T-helper 17 cell (primary cell): ENCODE data around the gene STAT3. TPM values are rescaled to one million over a fixed set of nuclear protein-coding genes. Genes with fewer than 3 reads are reported as not detected.

Experiments used
- ATAC-seq: fragments of 150-1000 bp; cut with Tn5 transposase; 2 replicates; pipeline ENCODE4 v1.10.0; 2021; ENCODE audit warnings: mild to moderate bottlenecking, moderate library complexity
- DNase-seq, 3 donors: peaks; one replicate each; pipeline versions ENCODE4 v3.0.0 to v3.0.0-alpha.2; 2020 to 2021
- H3K9me3 ChIP-seq: one replicate; pipeline ENCODE4 v1.7.0; 2013; ENCODE audit warnings: low read length, mild to moderate bottlenecking; ENCODE audit not compliant: control insufficient read depth, poor library complexity, severe bottlenecking
- H3K27ac Mint-ChIP-seq: one replicate; pipeline ENCODE4 v1.8.0; 2022; ENCODE audit warnings: mild to moderate bottlenecking, moderate library complexity, mixed read lengths
- H3K27me3 Mint-ChIP-seq: one replicate; pipeline ENCODE4 v1.8.0; 2022; ENCODE audit warnings: mixed read lengths
- H3K36me3 Mint-ChIP-seq: one replicate; pipeline ENCODE4 v1.8.0; 2022; ENCODE audit warnings: low read depth, mixed read lengths
- H3K4me1 Mint-ChIP-seq: one replicate; pipeline ENCODE4 v1.8.0; 2022; ENCODE audit warnings: mild to moderate bottlenecking, mixed read lengths
- H3K4me3 Mint-ChIP-seq: one replicate; pipeline ENCODE4 v1.8.0; 2022; ENCODE audit warnings: mild to moderate bottlenecking, moderate library complexity, mixed read lengths
- total RNA-seq, 4 donors: library from RNA in 2 of 4; stranded (reverse) in 2 of 4; gene quantifications; one replicate each; pipeline ENCODE4 v1.2.3 and lab custom pipeline; 2022 to 2026

Gene STAT3
- total RNA-seq, 2 donors from 2014 or later, result 203 to 221 TPM

DNA sequence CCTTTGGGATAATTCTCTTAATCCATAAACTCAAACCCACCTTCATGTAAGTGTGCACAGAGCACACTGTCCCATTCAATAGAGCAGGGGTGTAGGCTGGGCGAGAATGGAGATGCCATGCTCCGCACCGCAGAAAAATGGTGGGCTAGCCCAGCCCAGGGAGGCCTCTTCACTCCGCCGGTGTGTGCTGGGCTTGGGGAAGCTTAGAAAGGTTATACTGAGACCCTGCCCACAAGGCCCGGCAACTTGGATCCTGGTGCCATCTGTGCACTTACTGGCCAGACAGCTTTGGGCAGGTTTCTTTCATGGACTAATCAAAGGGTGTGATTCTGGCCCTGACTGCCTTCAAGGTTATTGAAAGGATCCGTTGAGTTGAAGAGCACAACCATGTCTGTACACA, 103.7 kb downstream of the STAT3 start:
- no peak for DNase-seq
- peak overlapping the region; percentile 67 for H3K27ac Mint-ChIP-seq

DNA sequence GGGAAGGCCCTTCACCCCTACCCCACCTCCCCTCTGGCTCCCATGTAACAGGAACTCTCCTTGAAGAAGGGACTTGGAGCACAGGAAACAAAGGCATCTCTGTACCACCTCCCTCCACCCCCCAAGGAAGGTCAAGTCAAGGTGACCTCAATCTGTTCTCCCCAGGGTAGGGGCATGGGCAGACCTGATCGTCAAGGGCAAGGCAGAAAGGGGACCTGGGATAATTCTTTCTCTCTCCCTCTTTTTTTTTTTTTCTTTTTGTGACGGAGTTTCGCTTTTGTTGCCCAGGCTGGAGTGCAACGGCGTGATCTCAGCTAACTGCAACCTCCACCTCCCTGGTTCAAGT, 104.2 kb downstream of the STAT3 start:
- no peak overlapping the region for H3K4me3 Mint-ChIP-seq
- no peak for DNase-seq
- peaks cover 21% of the 10 kb centered on the region for H3K4me1 Mint-ChIP-seq
- peak overlapping the region; percentile 67 for H3K27ac Mint-ChIP-seq
- H3K9me3 ChIP-seq, result no peaks in the 10 kb centered on the region
- H3K27me3 Mint-ChIP-seq, result no peaks in the 10 kb centered on the region
- no peak for ATAC-seq
- no peaks in the 10 kb centered on the region for H3K36me3 Mint-ChIP-seq

More for the DNA sequence above, 103.7 kb downstream of the STAT3 start:
- ATAC-seq, result no peak
- no peak overlapping the region for H3K4me3 Mint-ChIP-seq
- H3K27me3 Mint-ChIP-seq, result no peaks in the 10 kb centered on the region
- no peaks in the 10 kb centered on the region for H3K36me3 Mint-ChIP-seq
- peaks cover 25% of the 10 kb centered on the region for H3K4me1 Mint-ChIP-seq
- no peaks in the 10 kb centered on the region for H3K9me3 ChIP-seq

DNA sequence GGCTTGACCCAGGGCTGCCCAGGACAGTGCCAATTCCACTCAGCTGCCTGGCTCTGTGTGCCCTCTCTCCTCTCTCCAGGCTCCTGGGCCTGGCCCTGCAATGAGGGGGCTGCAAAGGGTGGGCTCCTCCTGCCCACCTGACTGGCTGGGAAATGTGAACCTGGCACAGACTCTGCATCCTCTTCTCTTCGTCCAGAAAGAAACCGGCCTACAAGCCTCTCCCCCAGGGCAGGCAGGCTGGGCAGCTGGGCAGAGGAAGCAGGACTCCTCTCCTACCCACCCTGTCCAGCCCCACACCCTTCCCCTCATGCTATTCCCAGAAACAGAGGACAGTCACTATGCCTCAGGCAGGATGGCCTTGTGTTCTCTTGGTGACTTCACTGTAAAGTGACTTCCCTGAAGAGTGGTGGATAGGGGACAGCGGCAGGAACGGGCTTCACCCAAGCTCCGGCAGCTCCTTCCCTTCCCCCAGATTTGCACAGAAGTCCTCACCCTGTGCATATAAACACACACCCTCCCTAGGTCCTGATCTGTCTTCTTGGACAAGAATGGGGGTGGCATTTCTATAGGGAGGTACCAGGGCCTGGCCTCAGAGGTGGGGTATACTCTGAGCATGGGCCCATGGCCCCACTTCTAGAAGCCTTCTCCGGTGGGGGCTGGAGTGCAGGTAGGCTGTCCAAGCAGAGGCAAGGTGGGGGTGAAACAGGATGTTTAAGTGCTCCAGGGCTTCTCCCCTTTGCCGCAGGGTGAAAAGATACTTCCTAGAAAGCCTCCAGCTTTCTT, 104.8 kb downstream of the STAT3 start:
- Mint-ChIP-seq H3K27me3 (no peaks in the 10 kb centered on the region), H3K36me3 (no peaks in the 10 kb centered on the region), H3K4me1 (peaks cover 19% of the 10 kb centered on the region), H3K4me3 (no peak overlapping the region), H3K27ac (peak overlapping the region; percentile 29)
- ATAC-seq (no peak), DNase-seq (no peak)
- no peaks in the 10 kb centered on the region for H3K9me3 ChIP-seq

DNA sequence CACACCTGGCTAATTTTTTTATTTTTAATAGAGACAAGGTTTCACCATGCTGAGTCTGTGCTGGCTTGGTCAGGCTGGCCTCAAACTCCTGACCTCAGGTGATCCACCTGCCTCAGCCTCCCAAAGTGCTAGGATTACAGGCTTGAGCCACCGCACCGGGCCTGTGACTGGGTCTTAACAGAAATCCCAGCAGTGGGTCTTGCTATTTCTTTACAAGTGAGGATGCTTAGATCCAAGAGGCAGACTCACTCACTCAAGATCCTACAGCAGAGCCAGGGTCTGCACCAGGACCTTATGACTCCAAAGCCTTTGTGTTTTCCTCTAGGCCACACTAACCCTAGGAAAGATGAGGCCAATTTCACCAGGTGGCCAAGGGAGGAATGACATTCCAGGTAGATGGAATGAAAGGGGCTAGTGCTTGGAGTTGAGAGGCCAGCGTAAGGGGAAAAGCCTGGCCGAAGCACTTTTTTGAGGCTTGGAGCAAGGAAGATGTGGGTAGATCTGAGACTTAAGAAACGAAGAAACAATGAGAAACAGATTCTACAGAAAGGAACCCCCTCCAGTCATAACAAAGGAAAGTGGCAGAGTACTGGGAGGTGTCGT, 105.7 kb downstream of the STAT3 start:
- H3K9me3 ChIP-seq, result no peaks in the 10 kb centered on the region
- Mint-ChIP-seq H3K27me3 (no peaks in the 10 kb centered on the region), H3K27ac (no peak overlapping the region), H3K4me1 (peaks cover 20% of the 10 kb centered on the region), H3K36me3 (no peaks in the 10 kb centered on the region), H3K4me3 (no peak overlapping the region)
- no peak for ATAC-seq
- no peak for DNase-seq

DNA sequence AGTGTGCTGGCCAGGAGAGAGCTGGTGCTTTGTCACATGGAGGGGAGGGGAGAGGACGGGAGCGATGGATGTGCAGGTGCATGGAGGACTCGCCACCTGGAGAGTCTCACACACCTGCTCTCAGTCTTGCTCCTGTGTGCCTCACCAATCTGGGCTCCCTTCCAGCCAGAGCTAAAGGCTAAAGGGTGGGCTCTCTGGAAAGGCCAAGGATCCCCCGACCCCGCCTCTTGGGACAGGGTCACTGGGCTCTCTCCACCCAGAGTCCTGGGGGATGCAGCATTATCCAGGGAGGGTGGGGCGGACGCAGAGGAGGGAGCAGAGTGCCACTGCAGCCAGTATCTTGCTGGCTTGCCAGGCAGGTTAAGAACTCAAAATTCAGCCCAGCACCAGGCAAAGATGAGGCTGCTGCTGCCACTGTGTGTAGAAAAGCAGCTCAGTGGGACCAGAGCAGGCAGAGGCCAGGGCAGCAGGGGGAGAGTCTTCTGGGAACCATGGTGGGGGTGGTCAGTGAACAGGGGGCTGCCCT, 106.6 kb downstream of the STAT3 start:
- ATAC-seq (no peak), DNase-seq (no peak)
- no peak overlapping the region for H3K4me3 Mint-ChIP-seq
- peaks cover 18% of the 10 kb centered on the region for H3K4me1 Mint-ChIP-seq
- H3K27me3 Mint-ChIP-seq, result no peaks in the 10 kb centered on the region
- H3K9me3 ChIP-seq, result no peaks in the 10 kb centered on the region
- no peaks in the 10 kb centered on the region for H3K36me3 Mint-ChIP-seq
- H3K27ac Mint-ChIP-seq, result no peak overlapping the region

DNA sequence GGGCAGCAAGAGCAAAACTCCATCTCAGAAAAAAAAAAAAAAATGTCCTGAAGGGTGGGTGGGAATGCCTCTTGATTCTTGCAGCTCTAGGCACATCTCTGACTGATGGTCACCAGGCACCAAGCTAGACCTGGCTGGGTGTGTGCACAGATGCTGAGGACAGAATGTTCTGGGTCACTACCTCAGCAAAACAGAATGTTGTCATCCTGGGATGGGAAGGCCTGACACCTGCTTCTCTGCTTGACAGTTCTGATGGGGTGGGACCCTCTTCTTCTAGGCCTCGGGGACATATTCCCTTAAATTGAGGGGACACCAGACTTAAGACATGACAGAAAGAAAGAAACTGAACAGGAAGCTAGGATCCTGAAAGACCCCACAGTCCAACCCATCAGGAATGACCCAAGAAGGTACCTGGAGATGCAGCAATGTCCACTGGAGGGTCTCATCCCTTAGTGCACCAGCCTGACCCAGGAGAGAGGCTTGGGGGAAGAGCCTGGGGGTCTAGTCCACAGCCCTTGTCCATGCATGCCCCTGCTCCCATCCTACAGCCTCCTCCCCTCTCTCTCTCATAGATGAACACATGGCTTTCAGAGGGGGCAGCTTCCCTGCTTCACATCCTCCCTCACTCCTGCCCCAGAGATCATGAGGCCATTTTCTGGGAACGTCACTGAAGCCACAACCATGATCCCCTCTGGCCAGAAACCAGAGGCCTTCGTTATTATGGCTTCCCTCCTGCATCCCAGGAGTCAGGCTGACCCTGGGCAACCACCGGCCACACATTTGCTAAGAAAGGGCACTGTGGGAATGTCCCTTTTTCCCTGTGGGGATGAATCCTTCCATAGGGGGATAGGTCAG, 108.2 kb downstream of the STAT3 start:
- Mint-ChIP-seq H3K36me3 (peaks cover 4% of the 10 kb centered on the region), H3K27me3 (no peaks in the 10 kb centered on the region), H3K27ac (peak overlapping the region; percentile 47), H3K4me3 (no peak overlapping the region), H3K4me1 (peaks cover 19% of the 10 kb centered on the region)
- ATAC-seq (no peak), DNase-seq (no peak)
- no peaks in the 10 kb centered on the region for H3K9me3 ChIP-seq

DNA sequence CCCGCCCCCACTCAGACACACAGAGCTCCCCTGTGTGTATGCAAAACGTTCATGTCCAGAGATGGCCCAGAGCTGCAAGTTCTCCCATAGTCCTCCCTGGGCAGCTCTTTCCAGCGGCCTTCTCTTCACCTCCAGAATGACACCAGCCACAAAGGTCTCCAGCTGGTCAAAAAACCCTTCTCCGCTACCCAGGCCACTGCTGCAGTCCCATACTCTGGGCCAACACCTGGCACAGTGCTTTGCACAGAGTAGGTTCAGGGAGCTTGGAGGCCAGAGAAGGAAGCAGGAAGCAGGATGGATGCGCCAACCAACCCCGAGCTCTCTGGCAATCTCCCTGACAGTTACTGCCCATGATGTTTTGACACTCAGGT, 110.9 kb downstream of the STAT3 start:
- peaks cover 34% of the 10 kb centered on the region for H3K4me1 Mint-ChIP-seq
- no peaks in the 10 kb centered on the region for H3K27me3 Mint-ChIP-seq
- DNase-seq, result no peak
- peak overlapping the region; percentile 86 for H3K4me3 Mint-ChIP-seq
- H3K36me3 Mint-ChIP-seq, result peaks cover 4% of the 10 kb centered on the region
- no peak for ATAC-seq
- no peaks in the 10 kb centered on the region for H3K9me3 ChIP-seq
- H3K27ac Mint-ChIP-seq, result peak overlapping the region; percentile 90

DNA sequence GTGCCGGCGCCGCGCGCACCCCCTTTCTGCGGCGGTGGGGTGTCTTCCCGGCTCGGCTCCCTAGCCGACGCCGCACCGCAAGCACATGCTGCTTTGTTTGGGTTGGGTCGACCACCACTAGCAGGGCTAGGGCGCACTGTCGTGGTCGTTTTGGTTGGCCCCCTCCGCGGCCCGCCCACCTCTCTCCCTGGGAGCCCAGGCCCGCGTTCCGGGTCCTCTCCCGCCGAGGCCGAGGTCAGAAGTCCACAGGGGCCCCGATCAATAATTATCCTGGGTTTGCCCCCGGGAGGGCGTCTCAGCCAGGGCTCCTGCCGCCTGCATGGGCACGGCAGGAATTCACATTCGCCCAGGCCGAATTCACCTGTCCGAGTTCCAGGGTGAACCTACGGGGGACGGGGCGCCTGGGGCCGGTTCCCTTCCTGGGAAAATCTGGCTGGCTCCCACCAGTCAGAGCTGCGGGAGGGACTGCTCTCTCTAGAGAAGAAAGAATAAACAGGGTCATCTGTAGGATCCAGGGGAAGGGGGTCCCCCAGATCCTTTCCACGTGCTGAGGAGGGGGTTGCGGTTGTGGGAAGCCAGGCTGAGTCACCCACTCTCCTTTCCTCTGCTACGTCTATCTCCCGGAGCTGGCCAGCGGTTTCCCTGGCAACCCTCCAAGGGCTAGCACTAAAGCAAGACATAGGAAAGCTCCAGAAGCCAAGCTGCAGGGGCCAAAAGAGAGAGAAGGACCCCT, 111.5 kb downstream of the STAT3 start:
- peaks cover 39% of the 10 kb centered on the region for H3K4me1 Mint-ChIP-seq
- peaks cover 4% of the 10 kb centered on the region for H3K36me3 Mint-ChIP-seq
- no peaks in the 10 kb centered on the region for H3K27me3 Mint-ChIP-seq
- H3K9me3 ChIP-seq, result no peaks in the 10 kb centered on the region
- peak overlapping the region; percentile 86 for H3K4me3 Mint-ChIP-seq
- DNase-seq, result peak in 1 of 3 donors; percentile 46
- ATAC-seq, result no peak
- H3K27ac Mint-ChIP-seq, result peak overlapping the region; percentile 90

DNA sequence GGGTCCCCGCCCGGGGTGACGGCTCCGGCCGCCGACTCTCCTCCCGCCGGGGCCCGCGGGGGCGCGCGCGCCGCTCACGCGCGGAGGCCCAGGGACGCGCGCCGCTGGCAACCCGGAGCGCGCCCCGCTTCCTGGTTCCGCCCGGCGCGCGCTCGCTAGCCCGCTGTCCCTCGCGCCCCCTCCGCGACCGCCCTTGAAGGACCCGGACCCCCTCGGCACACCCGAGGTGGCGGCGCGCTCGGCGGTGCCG, 112.0 kb downstream of the STAT3 start, which contains the start of gene STAT5B:
Gene STAT5B (minus strand): TSS at position 33 of the 250 bp plus-strand sequence. CDS start 44,264 bp downstream, outside the sequence.
- ATAC-seq, result peak; percentile 50

DNA sequence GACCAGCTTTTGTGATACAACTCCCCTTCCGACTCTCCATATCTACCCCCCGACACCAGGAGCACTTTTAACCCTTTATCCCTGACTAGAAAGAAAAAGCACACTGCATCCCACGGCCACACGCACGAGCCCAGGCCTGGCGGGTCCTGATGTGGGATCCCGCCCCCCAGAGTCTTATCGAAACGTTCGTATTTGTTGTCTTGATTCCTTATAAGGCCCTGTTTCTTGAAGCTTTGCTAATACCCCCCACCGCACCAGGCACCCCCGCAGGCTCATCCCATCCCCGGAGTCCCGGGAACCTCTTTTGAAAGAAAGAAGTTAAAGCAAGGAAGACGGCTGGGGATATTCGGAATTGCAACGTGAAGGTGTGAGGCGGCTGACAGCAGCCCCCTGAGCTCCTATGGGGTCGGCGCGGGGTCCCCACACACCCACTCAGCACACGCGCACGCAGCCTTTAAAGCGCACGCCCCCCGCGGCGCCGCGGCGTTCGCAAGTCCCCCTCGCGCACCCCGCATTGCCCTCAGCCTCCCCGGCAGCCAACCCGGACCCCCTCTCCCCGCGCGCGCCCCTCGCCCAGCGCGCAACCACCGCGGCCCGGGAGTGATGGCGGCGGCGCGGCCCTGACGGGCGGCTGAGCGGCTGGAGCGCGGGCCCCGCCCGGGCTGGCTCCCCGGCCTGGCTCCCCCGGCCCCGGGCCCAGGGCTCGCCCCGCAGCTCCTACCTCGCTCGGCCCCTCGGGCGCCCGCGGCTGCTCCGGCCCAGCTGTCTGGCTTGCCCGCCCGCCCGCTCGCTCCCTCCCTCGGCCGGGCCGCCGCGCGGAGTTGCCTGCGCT, 112.5 kb downstream of the STAT3 start:
- no peaks in the 10 kb centered on the region for H3K27me3 Mint-ChIP-seq
- H3K27ac Mint-ChIP-seq, result peak overlapping the region; percentile 100
- H3K36me3 Mint-ChIP-seq, result peaks cover 4% of the 10 kb centered on the region
- DNase-seq, result peak; percentile 23 to 31 (median 28)
- ATAC-seq, result peak; percentile 40
- no peaks in the 10 kb centered on the region for H3K9me3 ChIP-seq
- H3K4me3 Mint-ChIP-seq, result peak overlapping the region; percentile 100
- H3K4me1 Mint-ChIP-seq, result peaks cover 48% of the 10 kb centered on the region

More for the DNA sequence above, 112.0 kb downstream of the STAT3 start, which contains the start of gene STAT5B:
- DNase-seq, result peak; percentile 53 to 64 (median 57)
- no peaks in the 10 kb centered on the region for H3K9me3 ChIP-seq
- peak within 1 kb of the TSS; percentile 100 for H3K27ac Mint-ChIP-seq
- peaks cover 4% of the 10 kb centered on the region for H3K36me3 Mint-ChIP-seq
- H3K4me3 Mint-ChIP-seq, result peak within 1 kb of the TSS; percentile 100
- peaks cover 44% of the 10 kb centered on the region for H3K4me1 Mint-ChIP-seq
- H3K27me3 Mint-ChIP-seq, result no peaks in the 10 kb centered on the region

DNA sequence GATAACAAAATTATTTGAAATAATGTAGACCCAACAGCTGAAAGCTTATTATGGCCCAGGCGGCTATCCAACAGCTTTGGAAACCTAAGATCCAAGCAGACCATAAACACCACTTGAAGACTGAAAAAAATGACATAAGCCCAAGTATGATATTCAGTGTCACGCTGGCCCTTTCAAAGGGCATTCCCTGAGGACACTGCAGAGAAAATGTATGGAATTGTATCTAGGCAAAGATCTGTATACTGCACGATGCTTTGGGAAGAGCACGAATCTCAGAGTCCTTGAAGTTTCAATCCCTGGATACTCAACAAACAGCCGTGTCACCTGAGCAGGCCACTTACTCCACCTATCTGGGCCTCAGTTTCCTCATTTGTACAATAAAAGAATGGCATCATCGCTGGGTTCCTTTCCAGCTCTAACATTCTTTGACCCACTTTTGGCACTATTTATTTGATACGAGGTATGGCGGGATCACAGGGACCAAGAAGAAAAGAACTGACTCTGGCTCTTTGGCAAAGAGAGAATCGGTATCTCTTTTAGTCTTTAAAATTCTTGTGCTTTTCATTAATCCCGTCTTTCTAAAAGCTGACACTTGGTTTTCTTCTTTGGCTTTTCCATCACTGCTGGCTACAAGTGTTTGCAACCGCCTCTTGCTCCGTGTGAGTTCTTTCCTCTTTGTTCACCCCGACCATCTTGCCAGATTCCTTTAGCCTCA, 113.3 kb downstream of the STAT3 start:
- Mint-ChIP-seq H3K27ac (peak overlapping the region; percentile 100), H3K36me3 (peaks cover 4% of the 10 kb centered on the region), H3K4me3 (peak overlapping the region; percentile 100), H3K27me3 (no peaks in the 10 kb centered on the region), H3K4me1 (peaks cover 53% of the 10 kb centered on the region)
- DNase-seq (no peak), ATAC-seq (no peak)
- no peaks in the 10 kb centered on the region for H3K9me3 ChIP-seq

DNA sequence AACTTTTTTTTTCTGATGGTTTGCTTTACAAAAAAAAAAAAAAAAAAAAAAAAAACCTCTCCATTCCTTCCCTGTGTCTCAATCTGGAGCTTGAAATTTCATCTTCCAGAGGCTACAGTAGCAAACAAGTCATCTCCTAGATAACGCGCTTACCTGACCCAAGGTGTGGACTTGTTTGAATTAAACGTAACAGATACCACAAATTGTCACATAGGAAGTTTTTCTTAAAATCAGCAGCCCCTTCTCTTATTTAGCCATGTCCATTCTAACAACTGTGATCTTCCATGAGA, 114.0 kb downstream of the STAT3 start:
- H3K27ac Mint-ChIP-seq, result peak overlapping the region; percentile 100
- H3K4me1 Mint-ChIP-seq, result peaks cover 58% of the 10 kb centered on the region
- H3K4me3 Mint-ChIP-seq, result peak overlapping the region; percentile 100
- H3K36me3 Mint-ChIP-seq, result peaks cover 4% of the 10 kb centered on the region
- H3K9me3 ChIP-seq, result no peaks in the 10 kb centered on the region
- H3K27me3 Mint-ChIP-seq, result no peaks in the 10 kb centered on the region
- no peak for DNase-seq
- no peak for ATAC-seq
